GM10248 (cell line): Measurements from ENCODE around the gene WTAP.

Experiments used
- CTCF ChIA-PET: fragments of 300-600 bp; sonication (Branson Sonifier 250); formaldehyde crosslinking; extraction: SDS; loops from one replicate; lab custom pipeline; 2021; ENCODE audit warnings: antibody characterized with exemption; lab: Yijun Ruan, JAX
- POLR2A ChIA-PET: fragments of 350-650 bp; sonication (Branson Sonifier 250); formaldehyde crosslinking; extraction: SDS; loops from one replicate; lab custom pipeline; 2020; ENCODE audit warnings: antibody characterized with exemption; lab: Yijun Ruan, JAX
- DNase-seq: peaks from one replicate; pipeline ENCODE4 v3.0.0; 2012; ENCODE audit errors: extremely low spot score
- TF ChIP-seq, protein P1 (sequence below): IDR thresholded peaks from 2 replicates; pipeline ENCODE4 v1.5.1; 2012; ENCODE audit warnings: mild to moderate bottlenecking, low read depth; ENCODE audit errors: extremely low read depth, missing control alignments, control extremely low read depth

WTAP gene

DNA sequence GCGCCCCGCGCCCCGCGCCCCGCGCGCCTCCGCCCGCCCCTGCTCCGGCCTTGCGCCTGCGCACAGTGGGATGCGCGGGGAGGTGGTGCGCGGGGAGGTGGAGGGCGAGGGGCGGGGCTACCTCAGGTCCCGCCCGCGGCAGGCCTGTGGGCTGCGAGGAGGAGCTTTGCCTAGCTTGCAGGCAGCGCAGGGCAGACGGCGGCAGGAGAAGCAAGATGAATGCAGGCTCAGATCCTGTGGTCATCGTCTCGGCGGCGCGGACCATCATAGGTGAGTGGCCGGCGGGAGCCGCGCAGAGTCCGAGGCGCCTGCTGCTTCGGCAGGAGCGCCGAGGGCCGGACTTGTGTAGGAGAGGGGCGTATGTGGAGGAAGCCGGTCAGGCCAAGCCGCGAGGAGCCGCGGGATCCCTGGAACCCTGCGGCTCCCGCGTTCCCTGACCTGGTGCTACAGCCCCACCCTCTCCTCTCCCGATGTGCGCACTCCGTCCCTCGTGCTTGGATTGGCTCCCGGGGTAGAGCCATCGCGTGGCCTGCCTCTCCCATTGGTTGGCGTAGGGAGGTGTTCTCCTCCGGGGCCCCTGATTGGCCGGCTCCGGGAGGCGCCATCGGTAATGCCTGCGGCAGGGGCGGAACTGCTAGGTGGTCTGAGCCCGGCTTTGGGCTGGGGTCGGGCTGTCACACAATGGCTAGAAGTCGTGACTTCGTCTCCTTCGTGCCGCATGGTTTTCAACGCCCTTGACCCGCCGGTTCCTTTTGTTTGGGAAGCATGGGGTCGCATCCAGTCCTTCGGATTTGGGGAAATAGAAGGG lies 34.8 kb downstream of the WTAP start, which contains the start of gene ACAT2:
Gene ACAT2 (plus strand): TSS at position 173 of the 808 bp plus-strand sequence. CDS start 43 bp downstream, at position 216.
- ChIA-PET CTCF (interaction anchor here (1.4 to 2.8 kb wide), 3 partner anchors 10 to 35 kb away, joined by 3 to 9 read pairs (median 5); no protein-coding TSS in a partner anchor), POLR2A (interaction anchor here (0.7 to 1.5 kb wide), 3 partner anchors 9 to 35 kb away, joined by 6 to 8 read pairs (median 7); partner anchors contain the start of genes MRPL18, TCP1 and WTAP)
- DNase-seq = peak; percentile 98
- TF ChIP-seq, protein P1, sequence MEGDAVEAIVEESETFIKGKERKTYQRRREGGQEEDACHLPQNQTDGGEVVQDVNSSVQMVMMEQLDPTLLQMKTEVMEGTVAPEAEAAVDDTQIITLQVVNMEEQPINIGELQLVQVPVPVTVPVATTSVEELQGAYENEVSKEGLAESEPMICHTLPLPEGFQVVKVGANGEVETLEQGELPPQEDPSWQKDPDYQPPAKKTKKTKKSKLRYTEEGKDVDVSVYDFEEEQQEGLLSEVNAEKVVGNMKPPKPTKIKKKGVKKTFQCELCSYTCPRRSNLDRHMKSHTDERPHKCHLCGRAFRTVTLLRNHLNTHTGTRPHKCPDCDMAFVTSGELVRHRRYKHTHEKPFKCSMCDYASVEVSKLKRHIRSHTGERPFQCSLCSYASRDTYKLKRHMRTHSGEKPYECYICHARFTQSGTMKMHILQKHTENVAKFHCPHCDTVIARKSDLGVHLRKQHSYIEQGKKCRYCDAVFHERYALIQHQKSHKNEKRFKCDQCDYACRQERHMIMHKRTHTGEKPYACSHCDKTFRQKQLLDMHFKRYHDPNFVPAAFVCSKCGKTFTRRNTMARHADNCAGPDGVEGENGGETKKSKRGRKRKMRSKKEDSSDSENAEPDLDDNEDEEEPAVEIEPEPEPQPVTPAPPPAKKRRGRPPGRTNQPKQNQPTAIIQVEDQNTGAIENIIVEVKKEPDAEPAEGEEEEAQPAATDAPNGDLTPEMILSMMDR = no peak

DNA sequence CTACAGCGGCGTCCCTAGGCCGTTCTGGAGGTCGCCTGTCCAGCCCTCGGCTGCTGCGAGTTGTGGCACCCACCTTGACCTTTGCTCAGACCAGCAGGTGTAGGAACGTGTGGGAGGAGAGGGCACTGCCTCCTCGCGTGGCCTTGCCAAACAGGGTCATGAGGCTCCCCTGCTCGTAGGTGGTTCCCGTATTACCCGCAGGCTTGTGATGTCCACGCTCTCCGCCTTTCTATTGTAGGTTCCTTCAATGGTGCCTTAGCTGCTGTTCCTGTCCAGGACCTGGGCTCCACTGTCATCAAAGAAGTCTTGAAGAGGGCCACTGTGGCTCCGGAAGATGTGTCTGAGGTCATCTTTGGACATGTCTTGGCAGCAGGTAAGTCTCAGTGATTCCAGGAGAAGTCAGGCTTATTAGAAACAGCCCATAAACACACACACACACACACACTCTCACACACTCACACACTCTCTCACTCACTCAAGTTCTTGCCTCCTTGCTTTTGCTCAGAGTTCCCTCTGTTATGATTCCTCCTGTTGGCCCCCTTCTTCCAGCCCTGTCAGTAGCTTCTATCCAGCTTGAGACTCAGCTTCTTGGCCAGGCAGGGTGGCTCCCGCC lies 35.5 kb downstream of the WTAP start:
- TF ChIP-seq, protein P1 = no peak
- CTCF ChIA-PET = interaction anchor here (0.6 to 2.8 kb wide), 5 partner anchors 11 to 27 kb away, joined by 3 to 9 read pairs (median 3); partner anchors contain the start of genes MRPL18 and TCP1
- POLR2A ChIA-PET = interaction anchor here (0.9 to 1.0 kb wide), 2 partner anchors 10 to 27 kb away, joined by 3 to 4 read pairs; partner anchors contain the start of gene TCP1
- peak; percentile 39 for DNase-seq

DNA sequence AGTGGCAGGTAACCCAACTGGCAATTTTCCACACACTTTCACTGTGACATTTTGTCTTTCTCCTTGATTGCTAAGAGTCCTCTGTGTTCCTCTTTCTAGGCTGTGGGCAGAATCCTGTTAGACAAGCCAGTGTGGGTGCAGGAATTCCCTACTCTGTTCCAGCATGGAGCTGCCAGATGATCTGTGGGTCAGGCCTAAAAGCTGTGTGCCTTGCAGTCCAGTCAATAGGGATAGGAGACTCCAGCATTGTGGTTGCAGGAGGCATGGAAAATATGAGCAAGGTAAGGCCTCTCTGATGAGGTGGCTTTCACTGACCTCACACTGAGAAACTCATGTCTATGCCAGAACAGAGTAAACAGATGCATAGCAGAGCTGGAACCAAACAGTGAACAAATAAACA lies 39.6 kb downstream of the WTAP start:
- TF ChIP-seq, protein P1 = no peak
- no peak for DNase-seq
- ChIA-PET POLR2A (no interaction called here), CTCF (interaction anchor here (2.0 kb wide), 1 partner anchor 23 kb away, joined by 5 read pairs; the partner anchor contains the start of genes MRPL18 and TCP1)

DNA sequence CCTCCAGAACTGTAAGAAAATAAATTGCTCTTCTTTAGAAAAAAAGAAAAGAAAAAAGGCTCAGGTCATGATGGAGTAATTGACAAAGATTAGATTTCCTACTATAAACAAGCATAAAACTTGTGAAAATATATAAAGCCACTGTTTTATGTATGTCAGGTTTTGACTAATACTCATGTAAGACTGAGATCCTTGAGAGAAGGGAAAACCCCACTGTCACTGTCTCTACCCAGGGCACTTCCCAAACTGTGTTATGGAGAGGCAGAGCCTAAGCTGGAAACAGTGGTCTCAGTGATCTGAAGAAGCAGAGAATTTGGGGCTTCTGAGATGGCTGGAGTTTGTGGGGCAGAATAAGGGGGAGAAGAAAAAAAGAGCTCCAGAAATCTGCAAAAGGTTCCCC lies 42.2 kb downstream of the WTAP start:
- ChIA-PET CTCF (interaction anchor here (1.6 to 2.1 kb wide), 4 partner anchors 10 to 196 kb away, joined by 3 to 9 read pairs (median 4); no protein-coding TSS in a partner anchor), POLR2A (interaction anchor here (1.0 kb wide), 1 partner anchor 21 kb away, joined by 4 read pairs; the partner anchor contains the start of genes MRPL18 and TCP1)
- TF ChIP-seq, protein P1 = no peak
- no peak for DNase-seq

DNA sequence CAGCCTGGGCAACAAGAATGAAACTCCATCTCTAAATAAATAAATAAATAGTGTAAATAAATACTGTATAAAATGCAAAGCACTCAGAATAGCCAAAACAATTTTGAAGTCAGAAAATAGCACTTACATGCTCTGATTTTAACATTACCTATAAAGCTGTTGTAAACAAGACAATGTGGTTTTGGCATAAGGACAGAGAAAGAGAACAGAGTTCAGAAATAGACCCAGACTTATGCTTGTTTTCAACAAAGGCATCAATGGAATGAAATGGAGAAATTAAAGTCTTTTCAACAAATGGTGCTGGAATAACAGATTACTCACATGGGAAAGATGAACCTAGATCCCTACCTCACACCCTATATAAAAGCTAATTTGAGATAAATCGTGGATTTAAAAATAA lies 44.9 kb downstream of the WTAP start:
- DNase-seq = no peak
- TF ChIP-seq, protein P1 = no peak
- CTCF ChIA-PET = interaction anchor here (0.7 to 2.9 kb wide), 5 partner anchors 8 to 52 kb away, joined by 3 to 16 read pairs (median 6); no protein-coding TSS in a partner anchor
- POLR2A ChIA-PET = interaction anchor here (1.4 kb wide), 1 partner anchor 11 kb away, joined by 3 read pairs; no protein-coding TSS in a partner anchor

DNA sequence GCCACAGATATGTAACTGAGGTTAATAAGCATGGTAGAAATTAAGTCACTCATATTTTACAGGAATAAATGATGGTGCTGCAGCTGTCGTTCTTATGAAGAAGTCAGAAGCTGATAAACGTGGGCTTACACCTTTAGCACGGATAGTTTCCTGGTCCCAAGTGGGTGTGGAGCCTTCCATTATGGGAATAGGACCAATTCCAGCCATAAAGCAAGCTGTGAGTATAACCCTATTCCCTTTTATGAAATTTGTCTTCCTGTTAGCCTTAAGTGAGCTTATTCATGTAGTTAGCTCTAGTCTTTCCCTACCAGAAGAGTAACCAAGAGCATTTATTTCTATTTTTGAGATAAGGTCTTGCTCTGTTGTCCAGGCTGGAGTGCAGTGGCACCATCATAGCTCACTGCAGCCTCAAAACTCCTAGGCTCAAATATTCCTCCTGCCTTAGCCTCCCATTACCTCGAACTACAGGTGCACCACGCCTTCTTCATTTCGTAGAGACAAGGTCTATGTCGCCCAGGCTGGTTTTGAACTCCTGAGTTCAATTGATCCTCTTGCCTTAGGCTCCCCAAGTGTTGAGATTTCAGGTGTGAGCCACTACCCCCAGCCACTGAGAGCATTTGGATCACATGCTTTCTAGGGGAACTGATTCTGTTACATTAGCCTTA lies 50.1 kb downstream of the WTAP start:
- ChIA-PET POLR2A (no interaction called here), CTCF (no interaction called here)
- no peak for DNase-seq
- TF ChIP-seq, protein P1 = no peak
